ENCODE data around the gene CDX2.

CDX2 gene

GRCh38 chr13:27962128-27962841 is 6.8 kb downstream of the CDX2 start:
- H3K9me3 Mint-ChIP-seq, result no peaks in the 10 kb centered on the region
- no peak for ATAC-seq
- no peak for DNase-seq
- peaks cover 100% of the 10 kb centered on the region for H3K27me3 Mint-ChIP-seq
- peaks cover 28% of the 10 kb centered on the region for H3K4me1 Mint-ChIP-seq
- no peak overlapping the region for H3K27ac Mint-ChIP-seq
- no peak overlapping the region for H3K4me3 Mint-ChIP-seq

DNA sequence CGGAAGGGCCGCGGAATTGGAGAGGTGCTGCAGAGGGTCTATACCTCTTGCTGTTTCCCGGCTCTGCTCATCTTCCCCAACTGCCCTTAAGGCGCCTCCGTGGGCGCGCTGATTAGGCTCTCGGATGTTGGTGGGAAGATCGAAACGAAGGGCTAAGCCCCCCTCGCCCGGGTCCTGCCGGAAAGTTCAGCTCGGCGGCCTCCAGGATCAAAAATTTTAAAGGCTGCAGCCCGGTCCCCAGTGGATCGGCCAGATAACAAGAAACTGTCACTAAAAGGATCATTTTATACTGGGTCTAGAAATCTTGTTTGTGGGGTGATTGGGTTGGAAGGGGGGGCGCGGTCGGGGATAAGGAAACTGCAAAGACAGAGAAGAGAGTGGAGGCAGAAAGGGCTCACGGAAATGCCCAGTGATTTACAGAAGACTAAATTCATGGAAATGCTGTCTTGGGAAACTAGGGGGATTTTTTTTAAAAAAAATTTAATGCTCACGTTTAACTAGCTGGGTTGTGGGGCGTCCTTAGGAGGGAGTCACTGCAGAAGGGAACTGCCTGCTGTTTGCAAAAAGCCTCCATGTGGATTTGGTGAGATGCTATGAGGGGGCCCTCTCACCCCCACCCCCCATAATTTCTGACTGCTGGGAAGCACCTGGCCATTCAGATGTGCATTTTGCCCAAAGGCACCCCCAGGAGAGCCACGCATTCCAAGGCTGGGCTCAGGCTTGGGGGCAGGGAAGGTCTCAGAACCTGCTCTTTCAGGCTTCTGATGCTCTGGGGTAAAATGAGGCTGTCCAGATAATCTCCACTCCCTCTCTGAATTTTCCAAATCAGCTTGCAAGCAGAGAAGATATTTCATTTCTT is 7.7 kb downstream of the CDX2 start:
- DNase-seq (no peak), ATAC-seq (no peak)
- H3K4me1 Mint-ChIP-seq, result peaks cover 22% of the 10 kb centered on the region
- no peak overlapping the region for H3K27ac Mint-ChIP-seq
- peak overlapping the region; percentile 51 to 67 for H3K4me3 Mint-ChIP-seq
- H3K27me3 Mint-ChIP-seq, result peaks cover 96% of the 10 kb centered on the region
- H3K9me3 Mint-ChIP-seq, result no peaks in the 10 kb centered on the region

GRCh38 chr13:27960362-27961226 is 8.5 kb downstream of the CDX2 start:
- no peak overlapping the region for H3K27ac Mint-ChIP-seq

GRCh38 chr13:27959976-27960361 is 9.1 kb downstream of the CDX2 start:
- Mint-ChIP-seq H3K27me3 (peaks cover 96% of the 10 kb centered on the region), H3K4me1 (peaks cover 17% of the 10 kb centered on the region), H3K27ac (no peak overlapping the region), H3K9me3 (no peaks in the 10 kb centered on the region), H3K4me3 (peak overlapping the region; percentile 58 to 71)
- ATAC-seq (no peak), DNase-seq (no peak)

More at GRCh38 chr13:27960362-27961226, 8.5 kb downstream of the CDX2 start:
- ATAC-seq, result peak; percentile 67
- peaks cover 17% of the 10 kb centered on the region for H3K4me1 Mint-ChIP-seq
- H3K27me3 Mint-ChIP-seq, result peaks cover 96% of the 10 kb centered on the region
- H3K9me3 Mint-ChIP-seq, result no peaks in the 10 kb centered on the region
- H3K4me3 Mint-ChIP-seq, result peak overlapping the region; percentile 58 to 71
- peak in 1 of 2 donors; percentile 52 for DNase-seq

DNA sequence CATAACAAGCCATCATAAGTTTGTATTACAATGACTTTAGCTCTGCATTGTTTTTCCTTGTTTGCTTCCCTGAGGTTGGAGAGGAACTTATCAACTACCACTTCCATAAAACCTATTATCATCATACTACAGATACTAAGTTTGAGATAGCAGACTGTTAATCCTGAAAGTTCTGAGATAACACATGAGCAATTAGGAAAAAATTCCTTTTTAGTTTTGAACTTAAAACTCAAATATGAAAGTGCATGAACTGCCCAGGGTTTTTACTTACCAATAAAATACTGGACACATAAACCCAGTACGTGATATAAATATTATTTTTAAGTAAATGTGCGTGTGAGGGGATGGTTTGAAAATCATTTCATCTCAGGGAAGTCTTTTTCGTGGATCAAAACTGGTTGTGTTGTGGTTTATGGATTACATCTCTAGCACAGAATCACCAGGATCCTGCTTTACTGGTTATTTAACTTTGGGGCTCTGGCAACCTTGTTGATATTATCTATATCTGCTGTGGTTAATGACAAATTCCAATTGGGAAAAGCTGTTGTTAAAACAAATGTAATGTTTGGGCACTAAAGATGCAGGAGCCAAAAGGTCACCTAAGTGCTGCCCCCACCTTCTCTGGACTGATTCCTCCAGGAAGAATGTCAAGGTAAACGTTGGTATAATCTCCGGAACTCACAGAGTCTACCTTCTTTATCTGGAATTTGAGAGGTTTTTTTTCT is 12.4 kb downstream of the CDX2 start:
- ATAC-seq (no peak), DNase-seq (no peak)
- no peak overlapping the region for H3K4me3 Mint-ChIP-seq
- H3K27me3 Mint-ChIP-seq, result peaks cover 88% of the 10 kb centered on the region
- H3K27ac Mint-ChIP-seq, result no peak overlapping the region
- H3K4me1 Mint-ChIP-seq, result peaks cover 31% of the 10 kb centered on the region
- H3K9me3 Mint-ChIP-seq, result no peaks in the 10 kb centered on the region

DNA sequence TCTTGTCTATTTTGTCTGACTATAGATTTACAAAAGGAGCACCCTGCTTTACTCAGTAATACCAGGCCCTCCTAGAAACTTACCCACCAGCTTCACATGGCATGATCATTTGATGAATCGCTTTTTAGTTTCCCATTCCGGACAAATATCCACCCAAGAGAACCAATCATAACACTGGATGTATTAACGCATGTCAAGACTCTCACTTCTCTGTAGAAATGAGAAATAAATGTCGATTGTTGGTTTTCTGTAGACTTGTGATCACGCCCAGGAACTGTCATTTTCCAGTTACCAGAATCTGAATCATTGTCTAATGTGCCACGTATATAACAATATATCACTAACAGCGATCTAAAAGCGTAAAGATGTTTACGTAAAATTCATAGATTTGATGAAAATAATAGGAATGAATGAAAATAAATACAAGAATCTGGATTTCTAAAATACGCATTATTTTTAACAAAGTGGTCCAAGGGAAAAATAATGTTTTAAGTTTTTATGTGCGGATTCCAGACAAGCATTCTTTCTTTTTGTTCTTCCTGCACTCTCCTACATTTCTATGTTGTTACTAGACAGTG is 14.0 kb downstream of the CDX2 start:
- ATAC-seq (no peak), DNase-seq (no peak)
- H3K4me1 Mint-ChIP-seq, result peaks cover 17% of the 10 kb centered on the region
- H3K9me3 Mint-ChIP-seq, result no peaks in the 10 kb centered on the region
- no peak overlapping the region for H3K27ac Mint-ChIP-seq
- H3K27me3 Mint-ChIP-seq, result peaks cover 88% of the 10 kb centered on the region
- no peak overlapping the region for H3K4me3 Mint-ChIP-seq

DNA sequence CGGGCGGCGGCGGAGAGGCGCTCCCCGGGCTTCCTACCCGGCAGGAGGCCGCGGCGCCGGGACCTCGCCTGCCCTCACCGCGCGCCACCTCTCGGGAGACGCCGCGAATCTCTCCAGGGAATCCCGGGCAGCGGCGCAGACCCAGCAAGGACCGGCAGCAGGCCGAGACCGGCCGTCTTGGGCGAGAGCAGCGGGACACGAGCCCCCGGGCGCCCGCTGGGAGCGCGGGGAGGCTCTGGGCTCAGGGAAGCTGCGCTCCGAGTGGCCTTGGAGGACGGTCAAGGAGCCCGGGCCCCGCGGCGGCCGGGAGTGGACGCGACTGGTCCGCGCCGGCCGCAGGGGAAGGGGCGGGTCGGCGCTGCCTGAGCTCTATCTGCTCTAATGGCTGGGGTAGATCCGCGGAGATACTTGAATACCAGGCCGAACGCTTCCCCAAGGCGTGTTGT is 14.7 kb downstream of the CDX2 start:
- no peak overlapping the region for H3K27ac Mint-ChIP-seq
- peaks cover 88% of the 10 kb centered on the region for H3K27me3 Mint-ChIP-seq
- peak overlapping the region; percentile 79 to 81 for H3K4me3 Mint-ChIP-seq
- no peaks in the 10 kb centered on the region for H3K9me3 Mint-ChIP-seq
- DNase-seq, result no peak
- ATAC-seq, result peak; percentile 44
- H3K4me1 Mint-ChIP-seq, result peaks cover 15% of the 10 kb centered on the region

DNA sequence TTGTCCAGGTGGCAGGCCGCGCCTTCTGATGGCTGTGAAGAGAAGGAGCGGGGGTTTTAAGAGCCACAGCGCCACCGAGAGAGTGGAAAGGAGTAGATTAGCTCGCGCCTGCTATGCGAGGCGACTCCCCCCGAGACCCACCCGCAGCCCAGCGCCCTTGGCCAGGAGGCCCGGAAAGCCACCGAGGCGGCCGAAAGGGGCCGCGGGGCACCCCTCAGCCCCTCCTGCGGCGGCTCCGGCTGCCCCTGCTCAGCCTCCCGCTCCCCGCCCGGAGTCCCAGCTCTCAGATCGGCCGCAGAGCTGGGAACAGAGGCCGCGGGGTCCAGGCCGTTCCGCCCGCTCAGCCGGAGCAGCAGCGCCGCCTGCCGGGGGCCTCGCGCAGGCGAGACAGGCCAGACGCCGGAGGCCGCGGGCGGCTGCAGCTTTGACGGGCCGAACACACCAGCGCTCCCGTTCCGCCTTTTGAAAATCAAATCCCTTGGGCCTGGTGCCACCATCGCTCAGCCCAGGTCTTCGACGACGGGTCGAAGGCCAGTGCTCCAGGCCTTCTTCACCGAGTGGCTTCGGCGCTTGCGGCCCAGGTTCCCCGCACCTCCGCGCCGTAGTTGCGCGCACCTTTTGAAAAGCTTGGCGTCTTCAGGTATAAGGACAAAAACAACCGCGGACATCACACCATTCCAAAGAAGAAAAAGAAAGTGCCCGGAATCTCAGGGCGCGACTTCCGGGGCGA is 15.3 kb downstream of the CDX2 start:
- Mint-ChIP-seq H3K4me3 (peak overlapping the region; percentile 79 to 81), H3K27ac (peak overlapping the region in 1 of 2 donors; percentile 69), H3K27me3 (peaks cover 86% of the 10 kb centered on the region), H3K4me1 (peaks cover 15% of the 10 kb centered on the region), H3K9me3 (no peaks in the 10 kb centered on the region)
- DNase-seq (peak; percentile 76 to 79), ATAC-seq (peak; percentile 97)

- Mint-ChIP-seq H3K4me1 (peaks cover 15% of the 10 kb centered on the region), H3K27ac (no peak overlapping the region), H3K9me3 (no peaks in the 10 kb centered on the region), H3K27me3 (peaks cover 83% of the 10 kb centered on the region), H3K4me3 (peak overlapping the region; percentile 75 to 80)
- DNase-seq, result no peak
- no peak for ATAC-seq
Observed at GRCh38 chr13:27952876-27953675, 16.0 kb downstream of the CDX2 start.

GRCh38 chr13:27942972-27943371 is 26.1 kb downstream of the CDX2 start:
- Mint-ChIP-seq H3K9me3 (peaks cover 0 to 15% of the 10 kb centered on the region in 2 donors), H3K4me1 (no peaks in the 10 kb centered on the region), H3K27me3 (peaks cover 40% of the 10 kb centered on the region), H3K27ac (no peak overlapping the region), H3K4me3 (no peak overlapping the region)
- no peak for DNase-seq
- no peak for ATAC-seq

GRCh38 chr13:27933580-27934328 is 35.4 kb downstream of the CDX2 start:
- Mint-ChIP-seq H3K4me3 (no peak overlapping the region), H3K4me1 (no peaks in the 10 kb centered on the region), H3K9me3 (no peaks in the 10 kb centered on the region), H3K27me3 (peaks cover 45% of the 10 kb centered on the region), H3K27ac (no peak overlapping the region)
- ATAC-seq, result peak; percentile 33
- DNase-seq, result no peak

GRCh38 chr13:27933118-27933517 is 36.0 kb downstream of the CDX2 start:
- Mint-ChIP-seq H3K27me3 (peaks cover 51% of the 10 kb centered on the region), H3K4me3 (no peak overlapping the region), H3K27ac (no peak overlapping the region), H3K4me1 (peaks cover 6% of the 10 kb centered on the region), H3K9me3 (no peaks in the 10 kb centered on the region)
- DNase-seq (no peak), ATAC-seq (no peak)

DNA sequence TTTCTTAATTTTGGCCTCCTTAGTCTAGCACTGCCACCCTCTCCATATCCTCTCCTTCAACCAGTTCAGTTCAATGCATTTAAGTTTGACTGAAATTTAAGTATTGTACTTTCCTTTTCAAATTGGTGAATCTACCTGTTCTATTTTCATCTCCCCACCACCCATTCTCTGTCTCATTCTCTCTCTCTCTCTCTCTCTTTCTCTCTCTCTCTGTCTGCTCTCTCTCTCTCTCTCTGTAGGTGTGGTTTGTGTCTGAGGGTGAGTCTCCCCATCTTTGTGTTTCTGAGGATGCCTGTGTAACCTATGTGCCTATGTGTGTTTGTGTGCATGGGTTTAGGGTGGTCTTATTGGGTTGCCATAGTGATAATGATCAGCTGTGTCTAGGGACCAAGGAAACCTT is 39.2 kb downstream of the CDX2 start:
- no peak overlapping the region for H3K4me3 Mint-ChIP-seq
- DNase-seq (no peak), ATAC-seq (no peak)
- H3K27ac Mint-ChIP-seq, result no peak overlapping the region
- no peaks in the 10 kb centered on the region for H3K9me3 Mint-ChIP-seq
- peaks cover 31% of the 10 kb centered on the region for H3K4me1 Mint-ChIP-seq
- H3K27me3 Mint-ChIP-seq, result peaks cover 84% of the 10 kb centered on the region
